DND-41 (cell line): ENCODE measurements around the gene NRBP1.

Experiments used
- ATAC-seq: fragments of 200-7000 bp; cut with Tn5 transposase; 3 replicates; pipeline ENCODE4 v1.9.1; 2021; ENCODE audit warnings: low read depth; ENCODE audit not compliant: insufficient read depth
- DNase-seq: peaks from one replicate; pipeline ENCODE4 v3.0.0-alpha.2; 2020
- H2AFZ ChIP-seq: 2 replicates; pipeline ENCODE4 v1.6.0; 2012; ENCODE audit warnings: low read depth, low read length
- H3K27ac ChIP-seq: 2 replicates; pipeline ENCODE4 v1.5.1; 2012; ENCODE audit warnings: low read length, inconsistent platforms
- H3K27me3 ChIP-seq: fragments of 200-600 bp; sonication (generic); 2 replicates; pipeline ENCODE4 v1.6.0; 2012; ENCODE audit warnings: low read length, mild to moderate bottlenecking, inconsistent platforms; ENCODE audit not compliant: insufficient read depth, poor library complexity
- H3K36me3 ChIP-seq: 2 replicates; pipeline ENCODE4 v1.5.1; 2012; ENCODE audit warnings: low read length, inconsistent platforms; ENCODE audit not compliant: insufficient read depth
- H3K4me1 ChIP-seq: 2 replicates; pipeline ENCODE4 v1.5.1; 2012; ENCODE audit warnings: mild to moderate bottlenecking, low read length; ENCODE audit not compliant: insufficient read depth
- H3K4me2 ChIP-seq: 2 replicates; pipeline ENCODE4 v1.6.0; 2012; ENCODE audit warnings: mild to moderate bottlenecking, moderate library complexity, low read length, inconsistent platforms; ENCODE audit not compliant: insufficient read depth
- H3K4me3 ChIP-seq, 2 experiments: fragments of 200-600 bp in 1 of 2; shearing (Covaris generic) in 1 of 2; 2 replicates each; pipeline ENCODE4 v1.5.1; 2012 to 2016; ENCODE audit warnings: inconsistent platforms in 2 of 2, low read length in 2 of 2, mild to moderate bottlenecking in 2 of 2, low read depth in 1 of 2, moderate library complexity in 1 of 2
- H3K79me2 ChIP-seq: 2 replicates; pipeline ENCODE4 v1.6.0; 2012; ENCODE audit warnings: low read length, inconsistent platforms; ENCODE audit not compliant: insufficient read depth
- H3K9ac ChIP-seq: 2 replicates; pipeline ENCODE4 v1.6.0; 2012; ENCODE audit warnings: low read depth, mild to moderate bottlenecking, inconsistent platforms, low read length, moderate library complexity
- H3K9me3 ChIP-seq: 2 replicates; pipeline ENCODE4 v1.5.1; 2012; ENCODE audit warnings: low read length, moderate library complexity, mild to moderate bottlenecking, inconsistent platforms; ENCODE audit not compliant: insufficient read depth, severe bottlenecking
- H4K20me1 ChIP-seq: 2 replicates; pipeline ENCODE4 v1.6.0; 2012; ENCODE audit warnings: low read length; ENCODE audit not compliant: insufficient read depth
- EZH2 ChIP-seq: IDR thresholded peaks from 3 replicates; pipeline ENCODE4 v1.6.1; 2012; ENCODE audit warnings: borderline replicate concordance, low read depth, mild to moderate bottlenecking, moderate library complexity, low read length, inconsistent platforms; ENCODE audit not compliant: severe bottlenecking
- TF ChIP-seq, protein P1 (sequence below): IDR thresholded peaks from 2 replicates; pipeline ENCODE4 v1.5.1; 2012; ENCODE audit warnings: borderline replicate concordance, low read length, moderate library complexity, mild to moderate bottlenecking; ENCODE audit not compliant: poor library complexity, severe bottlenecking; ENCODE audit errors: extremely low read depth

The NRBP1 gene

DNA sequence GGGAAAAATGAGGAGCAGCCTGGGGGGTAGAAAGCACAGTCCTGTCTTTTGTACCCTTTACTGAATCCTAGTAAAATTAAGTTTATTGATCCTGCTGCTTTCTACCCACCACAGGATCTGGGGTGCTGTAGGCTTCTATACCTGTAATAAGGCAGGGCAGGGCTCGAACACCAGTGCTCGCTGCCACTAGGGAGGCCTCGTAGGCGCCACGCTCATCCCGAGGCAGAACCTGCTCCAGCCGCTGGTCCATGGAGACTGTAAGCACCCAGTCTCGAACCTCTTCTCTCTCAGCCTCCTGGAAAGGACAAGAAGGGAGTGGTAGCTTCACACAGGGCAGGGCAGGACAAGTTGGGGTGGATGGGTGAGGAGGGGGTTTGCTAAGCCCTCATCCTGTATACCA lies 16.7 kb downstream of the NRBP1 start:
- no peaks in the 10 kb centered on the region for H3K9me3 ChIP-seq
- peaks cover 25% of the 10 kb centered on the region for H3K36me3 ChIP-seq

GRCh38 chr2:27445615-27446014 lies 17.2 kb downstream of the NRBP1 start:
- Histone ChIP-seq H2AFZ (no peak overlapping the region), H3K9me3 (no peaks in the 10 kb centered on the region), H4K20me1 (no peaks in the 10 kb centered on the region; the same call in 1 of the 2 replicates), H3K27me3 (peaks cover 5% of the 10 kb centered on the region), H3K9ac (no peak overlapping the region), H3K4me1 (no peaks in the 10 kb centered on the region), H3K4me3 (no peak overlapping the region), H3K4me2 (no peak overlapping the region), H3K36me3 (peaks cover 20% of the 10 kb centered on the region), H3K27ac (no peak overlapping the region), H3K79me2 (no peaks in the 10 kb centered on the region)
- DNase-seq (no peak), ATAC-seq (no peak)
- TF ChIP-seq, protein P1, sequence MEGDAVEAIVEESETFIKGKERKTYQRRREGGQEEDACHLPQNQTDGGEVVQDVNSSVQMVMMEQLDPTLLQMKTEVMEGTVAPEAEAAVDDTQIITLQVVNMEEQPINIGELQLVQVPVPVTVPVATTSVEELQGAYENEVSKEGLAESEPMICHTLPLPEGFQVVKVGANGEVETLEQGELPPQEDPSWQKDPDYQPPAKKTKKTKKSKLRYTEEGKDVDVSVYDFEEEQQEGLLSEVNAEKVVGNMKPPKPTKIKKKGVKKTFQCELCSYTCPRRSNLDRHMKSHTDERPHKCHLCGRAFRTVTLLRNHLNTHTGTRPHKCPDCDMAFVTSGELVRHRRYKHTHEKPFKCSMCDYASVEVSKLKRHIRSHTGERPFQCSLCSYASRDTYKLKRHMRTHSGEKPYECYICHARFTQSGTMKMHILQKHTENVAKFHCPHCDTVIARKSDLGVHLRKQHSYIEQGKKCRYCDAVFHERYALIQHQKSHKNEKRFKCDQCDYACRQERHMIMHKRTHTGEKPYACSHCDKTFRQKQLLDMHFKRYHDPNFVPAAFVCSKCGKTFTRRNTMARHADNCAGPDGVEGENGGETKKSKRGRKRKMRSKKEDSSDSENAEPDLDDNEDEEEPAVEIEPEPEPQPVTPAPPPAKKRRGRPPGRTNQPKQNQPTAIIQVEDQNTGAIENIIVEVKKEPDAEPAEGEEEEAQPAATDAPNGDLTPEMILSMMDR: no peak
- TF ChIP-seq EZH2: no peak

More for the DNA sequence above, 16.7 kb downstream of the NRBP1 start:
- no peaks in the 10 kb centered on the region for H3K79me2 ChIP-seq
- no peak for TF ChIP-seq EZH2
- TF ChIP-seq, protein P1: no peak
- no peak for ATAC-seq
- no peak overlapping the region for H3K27ac ChIP-seq
- H3K4me2 ChIP-seq: no peak overlapping the region
- H3K9ac ChIP-seq: no peak overlapping the region
- peaks cover 5% of the 10 kb centered on the region for H3K27me3 ChIP-seq
- no peak overlapping the region for H2AFZ ChIP-seq
- DNase-seq: no peak
- no peak overlapping the region for H3K4me3 ChIP-seq
- H4K20me1 ChIP-seq: no peaks in the 10 kb centered on the region; the same call in 1 of the 2 replicates
- no peaks in the 10 kb centered on the region for H3K4me1 ChIP-seq

- no peak overlapping the region for H3K27ac ChIP-seq
- DNase-seq (no peak), ATAC-seq (no peak)
- H3K4me3 ChIP-seq: no peak overlapping the region
- H3K9ac ChIP-seq: no peak overlapping the region
- no peaks in the 10 kb centered on the region for H3K4me1 ChIP-seq
- H4K20me1 ChIP-seq: no peaks in the 10 kb centered on the region; the same call in 1 of the 2 replicates
- no peak overlapping the region for H2AFZ ChIP-seq
- TF ChIP-seq EZH2: no peak
- TF ChIP-seq, protein P1: no peak
- H3K9me3 ChIP-seq: no peaks in the 10 kb centered on the region
- peaks cover 16% of the 10 kb centered on the region for H3K36me3 ChIP-seq
- no peaks in the 10 kb centered on the region for H3K79me2 ChIP-seq
- no peak overlapping the region for H3K4me2 ChIP-seq
- peaks cover 5% of the 10 kb centered on the region for H3K27me3 ChIP-seq
Measured at GRCh38 chr2:27446057-27446456, 17.6 kb downstream of the NRBP1 start.

DNA sequence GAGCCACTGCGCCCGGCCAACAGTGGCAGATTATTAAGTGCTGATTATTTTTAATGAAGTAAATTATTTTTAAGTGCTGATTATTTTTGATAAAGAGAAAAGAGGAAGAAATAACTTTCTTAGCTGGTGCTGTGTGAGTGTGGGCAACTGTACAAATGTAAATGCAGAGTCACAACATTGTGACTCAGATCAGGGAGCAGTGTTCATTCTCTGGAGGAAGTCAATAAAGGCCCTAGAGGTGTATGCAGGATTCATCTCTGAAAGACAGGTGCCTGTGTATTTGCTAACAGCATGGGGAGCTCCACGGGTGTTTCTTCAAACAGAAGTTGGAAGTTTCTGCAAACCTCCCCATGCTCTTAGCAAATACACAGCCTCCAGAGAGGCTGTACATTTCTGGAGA lies 19.9 kb downstream of the NRBP1 start:
- Histone ChIP-seq H3K4me1 (no peaks in the 10 kb centered on the region), H3K36me3 (no peaks in the 10 kb centered on the region), H3K9me3 (no peaks in the 10 kb centered on the region), H3K4me3 (no peak overlapping the region), H4K20me1 (no peaks in the 10 kb centered on the region; the same call in 1 of the 2 replicates), H3K27ac (no peak overlapping the region), H3K9ac (no peak overlapping the region), H3K4me2 (no peak overlapping the region), H3K79me2 (no peaks in the 10 kb centered on the region), H2AFZ (no peak overlapping the region), H3K27me3 (peaks cover 5% of the 10 kb centered on the region)
- DNase-seq (no peak), ATAC-seq (no peak)
- TF ChIP-seq, protein P1: no peak
- no peak for TF ChIP-seq EZH2
